IgD-negative memory B cell (primary cell): ENCODE results near the gene CLDN6. TPM values are rescaled to one million over a fixed set of nuclear protein-coding genes. Genes with fewer than 3 reads are reported as not detected.
A peak's percentile ranks its signal among the peaks of the same experiment; 100 is the strongest.

Experiments used
- H3K27ac Mint-ChIP-seq, 3 donors: one replicate each; pipeline ENCODE4 v1.8.0; 2020 to 2022; ENCODE audit warnings: mild to moderate bottlenecking in 3 of 3, mixed read lengths in 3 of 3, moderate library complexity in 1 of 3
- H3K27me3 Mint-ChIP-seq: one replicate; pipeline ENCODE4 v1.8.0; 2021; ENCODE audit warnings: mixed read lengths
- H3K36me3 Mint-ChIP-seq: one replicate; pipeline ENCODE4 v1.8.0; 2020; ENCODE audit warnings: mild to moderate bottlenecking, mixed read lengths
- H3K4me1 Mint-ChIP-seq, 3 donors: one replicate each; pipeline ENCODE4 v1.8.0; 2020 to 2022; ENCODE audit warnings: mixed read lengths in 3 of 3, mild to moderate bottlenecking in 1 of 3
- H3K4me3 Mint-ChIP-seq, 4 donors: one replicate each; pipeline ENCODE4 v1.8.0; 2020 to 2022; ENCODE audit warnings: mild to moderate bottlenecking in 4 of 4, mixed read lengths in 4 of 4, moderate library complexity in 3 of 4
- H3K9me3 Mint-ChIP-seq, 3 donors: one replicate each; pipeline ENCODE4 v1.8.0; 2020 to 2021; ENCODE audit warnings: mixed read lengths in 3 of 3, mild to moderate bottlenecking in 1 of 3
- polyA plus RNA-seq: library from polyadenylated mRNA; unstranded; fragments of 300-500 nt; fragmentation: Illumina TruSeq; gene quantifications from one replicate; pipeline ENCODE4 v1.2.3, GENCODE V29; 2021

The CLDN6 gene
- polyA plus RNA-seq, 1 donor from 2014 or later = not detected

DNA sequence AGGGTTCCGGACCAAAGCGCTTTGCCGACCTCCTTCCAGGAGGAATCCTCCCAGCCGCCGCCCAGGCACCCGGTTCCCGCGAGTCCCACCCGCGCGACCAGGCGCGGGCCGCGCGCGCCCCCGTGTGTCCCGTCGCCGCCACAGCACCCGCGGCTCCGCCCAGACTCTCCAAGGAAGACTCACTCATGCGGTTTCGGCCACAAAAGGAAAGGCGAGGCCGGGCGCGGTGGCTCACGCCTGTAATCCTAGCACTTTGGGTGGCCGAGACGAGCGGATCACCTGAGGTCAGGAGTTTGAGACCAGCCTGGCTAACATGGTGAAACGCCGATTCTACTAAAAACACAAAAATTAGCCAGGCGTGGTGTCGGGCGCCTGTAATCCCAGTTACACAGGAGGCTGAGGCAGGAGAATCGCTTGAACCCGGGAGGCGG is 34.3 kb downstream of the CLDN6 start:
- H3K36me3 Mint-ChIP-seq = no peaks in the 10 kb centered on the region
- H3K4me3 Mint-ChIP-seq = peak overlapping the region; percentile 34 to 82 (median 54)
- H3K27ac Mint-ChIP-seq = no peak overlapping the region
- H3K27me3 Mint-ChIP-seq = no peaks in the 10 kb centered on the region
- no peaks in the 10 kb centered on the region for H3K9me3 Mint-ChIP-seq
- H3K4me1 Mint-ChIP-seq = peaks cover 0 to 17% (median 8%) of the 10 kb centered on the region in 3 donors

DNA sequence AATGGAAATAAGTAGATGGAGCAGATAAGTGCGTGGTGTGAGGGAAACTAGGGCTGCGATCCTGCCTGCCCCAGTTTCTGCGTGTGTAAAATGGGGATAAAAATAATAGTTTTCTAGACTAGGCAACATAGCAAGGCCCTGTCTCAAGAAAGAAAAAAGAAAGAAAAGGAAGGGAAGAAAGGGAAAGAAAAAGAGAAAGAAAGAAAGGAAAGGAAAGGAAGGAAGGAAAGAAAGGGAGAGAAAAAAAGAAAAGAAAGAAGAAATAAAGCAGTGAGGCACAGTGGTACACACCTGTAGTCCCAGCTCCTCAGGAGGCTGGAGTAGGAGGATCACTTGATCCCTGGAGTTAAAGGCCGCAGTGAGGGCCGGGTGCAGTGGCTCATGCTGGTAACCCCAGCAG is 35.6 kb downstream of the CLDN6 start:
- Mint-ChIP-seq H3K27me3 (no peaks in the 10 kb centered on the region), H3K27ac (peak overlapping the region in 1 of 3 donors; percentile 13), H3K4me1 (peaks cover 0 to 17% (median 8%) of the 10 kb centered on the region in 3 donors), H3K36me3 (no peaks in the 10 kb centered on the region), H3K9me3 (no peaks in the 10 kb centered on the region), H3K4me3 (peak overlapping the region in 3 of 4 donors; percentile 51 to 66 (median 63))

DNA sequence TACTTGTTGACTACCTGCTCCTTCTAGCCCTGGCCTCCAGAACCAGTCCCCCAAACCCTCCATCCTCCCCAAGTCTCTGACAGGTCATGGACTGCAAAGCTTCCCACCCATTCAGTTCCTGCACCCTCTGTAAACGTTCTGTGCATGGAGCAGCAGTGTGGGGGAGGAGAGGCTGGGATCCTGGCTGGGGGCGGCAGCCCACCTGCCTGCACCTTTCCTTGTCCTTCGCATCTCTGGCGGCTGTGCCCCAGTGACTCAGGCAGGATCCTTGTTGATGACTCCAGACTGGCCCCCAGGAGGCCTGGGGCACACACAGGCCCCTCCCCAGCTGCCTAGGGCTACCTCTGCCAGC is 36.1 kb downstream of the CLDN6 start:
- peak overlapping the region; percentile 51 to 89 (median 69) for H3K4me3 Mint-ChIP-seq
- no peaks in the 10 kb centered on the region for H3K36me3 Mint-ChIP-seq
- H3K9me3 Mint-ChIP-seq = no peaks in the 10 kb centered on the region
- no peaks in the 10 kb centered on the region for H3K27me3 Mint-ChIP-seq
- peak overlapping the region in 2 of 3 donors; percentile 62 to 88 for H3K27ac Mint-ChIP-seq
- H3K4me1 Mint-ChIP-seq = peaks cover 0 to 17% (median 8%) of the 10 kb centered on the region in 3 donors

DNA sequence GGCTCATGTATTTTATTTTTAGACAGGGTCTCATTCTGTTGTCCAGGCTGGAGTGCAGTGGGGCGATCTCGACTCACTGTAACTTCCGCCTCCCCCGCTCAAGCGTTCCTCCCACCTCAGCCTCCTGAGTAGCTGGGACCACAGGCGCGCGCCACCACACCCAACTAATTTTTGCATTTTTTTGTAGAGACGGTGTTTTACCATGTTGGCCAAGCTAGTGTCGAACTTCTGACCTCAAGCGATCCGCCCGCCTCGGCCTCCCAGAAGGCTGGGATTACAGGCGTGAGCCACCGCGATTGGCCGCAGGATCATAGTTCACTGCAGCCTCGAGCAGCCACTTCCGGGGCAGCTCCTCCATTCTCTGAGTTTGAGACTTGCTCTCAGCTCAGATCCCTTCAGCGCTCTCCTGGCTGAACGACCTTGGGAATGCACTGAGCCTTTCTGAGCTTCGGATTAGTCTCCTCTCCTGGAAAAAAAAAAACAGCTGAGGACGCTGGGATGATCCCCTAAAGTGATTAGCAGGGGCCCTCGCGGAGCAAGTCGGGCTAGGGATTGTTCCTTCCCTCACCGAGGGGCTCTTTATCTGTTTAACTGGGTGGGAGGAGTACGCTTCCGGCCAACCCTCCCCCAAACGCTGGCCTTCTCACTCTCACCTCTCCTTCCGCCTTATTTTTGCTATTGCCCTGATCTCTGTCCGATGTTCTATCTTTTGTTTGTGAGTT is 36.6 kb downstream of the CLDN6 start:
- no peaks in the 10 kb centered on the region for H3K27me3 Mint-ChIP-seq
- H3K36me3 Mint-ChIP-seq = no peaks in the 10 kb centered on the region
- peaks cover 0 to 17% (median 8%) of the 10 kb centered on the region in 3 donors for H3K4me1 Mint-ChIP-seq
- H3K9me3 Mint-ChIP-seq = no peaks in the 10 kb centered on the region
- H3K27ac Mint-ChIP-seq = peak overlapping the region; percentile 62 to 88 (median 80)
- peak overlapping the region; percentile 66 to 92 (median 86) for H3K4me3 Mint-ChIP-seq

DNA sequence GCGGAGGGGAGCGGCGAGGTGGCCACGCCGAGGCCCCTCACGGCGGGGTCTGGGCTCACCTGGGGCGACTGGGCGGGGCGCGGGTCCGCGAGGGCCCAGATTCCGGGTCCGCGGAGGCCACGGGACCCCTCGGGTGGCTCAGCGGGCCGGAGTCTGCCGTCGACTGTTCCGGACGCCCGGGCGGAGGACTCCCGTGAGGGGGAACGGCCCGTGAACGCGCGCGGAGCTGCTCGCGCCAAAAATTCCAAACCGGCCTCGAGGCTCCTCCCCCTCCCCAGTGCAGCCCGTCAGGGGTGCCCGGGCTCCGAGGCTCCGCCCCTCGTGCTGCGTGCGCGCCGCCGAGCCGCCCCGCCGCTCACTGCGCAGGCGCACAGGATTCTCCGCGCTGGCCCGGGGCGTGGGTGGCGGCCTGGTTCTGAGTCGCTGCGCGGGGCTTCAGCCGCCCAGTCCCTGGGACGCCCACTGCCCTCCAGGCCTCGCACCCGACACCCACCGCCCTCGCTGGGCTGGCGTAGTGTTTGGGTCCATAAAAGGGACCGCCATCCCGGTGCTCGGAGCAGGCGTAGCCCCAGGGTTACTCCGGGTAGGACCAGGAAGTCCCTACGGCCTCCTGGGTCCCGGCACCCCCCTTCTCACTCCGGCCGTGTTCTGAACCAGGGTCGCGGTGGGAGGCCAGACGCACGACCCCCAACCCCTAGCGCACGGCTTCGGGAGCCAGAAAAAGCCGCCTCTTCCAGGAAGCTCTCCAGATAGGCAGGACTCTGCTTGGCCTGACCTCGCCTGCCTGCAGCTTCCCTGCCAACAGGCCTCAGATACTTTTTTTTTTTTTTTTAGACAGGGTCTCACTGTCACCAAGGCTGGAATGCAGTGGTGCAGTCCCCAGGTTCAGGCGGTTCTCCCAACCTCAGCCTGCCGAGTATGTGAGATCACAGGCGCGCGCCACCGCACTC is 37.5 kb downstream of the CLDN6 start, which contains the start of gene PKMYT1:
Gene PKMYT1 (minus strand): TSS at position 220 of the 950 bp plus-strand sequence. CDS start 789 bp downstream, outside the sequence.
- Mint-ChIP-seq H3K9me3 (no peaks in the 10 kb centered on the region), H3K4me1 (peaks cover 0 to 17% (median 8%) of the 10 kb centered on the region in 3 donors), H3K27me3 (no peaks in the 10 kb centered on the region), H3K36me3 (no peaks in the 10 kb centered on the region), H3K4me3 (peak within 1 kb of the TSS; percentile 66 to 92 (median 86)), H3K27ac (peak within 1 kb of the TSS in 2 of 3 donors; percentile 76 to 80)

DNA sequence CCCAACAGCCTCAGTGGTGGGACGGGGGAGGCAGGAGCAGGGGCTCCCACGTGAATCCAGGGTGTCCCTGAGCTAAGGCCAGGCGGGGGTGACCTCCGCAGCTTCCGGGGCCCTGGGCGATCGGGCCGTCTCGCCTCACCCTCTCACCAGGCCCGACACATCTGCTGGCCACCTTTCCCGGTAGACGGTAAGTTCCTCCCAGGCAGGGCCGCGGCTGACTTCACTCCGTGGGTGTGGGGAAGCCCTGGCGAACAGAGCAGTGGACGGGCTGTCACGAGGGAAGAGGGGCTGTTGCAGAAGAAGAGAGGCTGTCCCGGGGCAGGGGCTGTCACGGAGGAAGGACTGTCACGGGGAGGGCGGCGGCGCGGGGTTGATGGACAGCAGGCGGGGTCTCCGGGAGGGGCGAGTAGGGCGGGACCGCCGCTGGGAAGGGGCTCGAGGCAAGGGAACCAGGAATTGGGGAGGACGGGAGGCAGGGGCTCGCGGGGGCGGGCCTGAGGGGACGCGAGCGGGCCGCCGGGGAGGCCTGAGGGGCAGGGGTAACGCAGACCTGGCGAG is 38.2 kb downstream of the CLDN6 start:
- Mint-ChIP-seq H3K4me3 (peak overlapping the region; percentile 17 to 90 (median 75)), H3K4me1 (peaks cover 0 to 17% (median 8%) of the 10 kb centered on the region in 3 donors), H3K27ac (no peak overlapping the region), H3K36me3 (no peaks in the 10 kb centered on the region), H3K27me3 (no peaks in the 10 kb centered on the region), H3K9me3 (no peaks in the 10 kb centered on the region)

DNA sequence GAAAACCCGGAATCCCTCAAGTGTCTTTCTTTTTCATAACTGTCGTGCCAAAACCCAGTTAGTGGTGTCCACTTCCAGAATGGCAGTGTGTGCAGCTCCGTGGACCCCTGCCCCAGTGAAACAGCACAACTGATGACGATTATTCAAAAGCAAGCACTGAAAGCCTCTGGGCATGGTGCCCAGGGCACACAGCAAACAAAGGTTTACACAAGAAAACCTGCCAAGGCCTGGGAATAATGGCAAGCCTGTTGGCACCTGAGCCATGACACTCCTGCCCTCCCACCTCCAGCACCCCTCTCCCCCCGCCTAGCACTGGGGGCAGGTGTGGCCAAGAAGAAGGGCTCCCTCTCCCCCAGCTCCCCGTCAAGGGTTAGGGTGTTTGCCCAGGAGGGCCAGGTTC is 40.5 kb downstream of the CLDN6 start:
- Mint-ChIP-seq H3K4me3 (peak overlapping the region in 1 of 4 donors; percentile 50), H3K27me3 (peaks cover 3% of the 10 kb centered on the region), H3K36me3 (no peaks in the 10 kb centered on the region), H3K4me1 (peaks cover 0 to 12% (median 2%) of the 10 kb centered on the region in 3 donors), H3K27ac (no peak overlapping the region), H3K9me3 (no peaks in the 10 kb centered on the region)

DNA sequence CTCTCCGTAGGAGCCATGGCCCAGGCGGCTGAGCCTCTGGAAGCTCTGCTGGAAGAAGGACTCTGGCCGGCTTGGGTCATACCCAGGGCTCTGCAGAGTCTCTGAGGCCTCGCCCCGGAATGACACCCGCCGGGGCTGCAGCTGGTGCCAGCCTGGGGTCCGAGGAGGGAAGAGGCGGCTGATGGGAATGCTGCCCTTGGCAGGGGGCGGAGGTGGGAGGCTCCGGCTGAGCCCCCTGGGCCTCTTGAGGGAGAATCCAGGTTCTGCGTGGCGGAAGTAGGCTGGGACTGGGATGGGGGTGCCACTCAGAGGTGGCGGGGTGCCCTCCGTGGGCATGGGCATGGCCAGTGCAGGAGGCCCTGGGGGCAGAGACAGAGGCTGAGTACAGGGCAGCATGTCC is 41.3 kb downstream of the CLDN6 start:
- H3K9me3 Mint-ChIP-seq = no peaks in the 10 kb centered on the region
- H3K4me3 Mint-ChIP-seq = peak overlapping the region in 1 of 4 donors; percentile 50

DNA sequence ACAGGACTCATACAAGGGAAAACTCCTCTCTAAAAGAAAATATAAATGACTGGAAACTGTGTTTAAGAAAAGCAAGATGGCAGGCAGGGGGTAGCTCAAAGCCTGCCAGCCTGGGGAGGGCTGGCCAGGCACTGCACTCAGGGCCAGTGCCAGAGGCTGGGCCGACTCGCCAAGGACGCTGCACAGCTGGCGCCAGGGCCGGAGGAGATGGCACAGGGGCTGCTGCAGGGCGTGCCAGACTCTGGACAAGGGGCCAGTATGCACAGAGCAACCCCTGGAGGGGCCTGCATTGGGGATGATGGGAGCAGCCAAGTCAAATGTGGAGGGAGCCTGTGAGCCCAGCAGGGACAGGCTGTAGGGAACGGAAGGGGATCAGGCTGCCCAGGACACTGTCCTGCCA is 41.8 kb downstream of the CLDN6 start:
- Mint-ChIP-seq H3K4me1 (peaks cover 0 to 7% (median 0%) of the 10 kb centered on the region in 3 donors), H3K9me3 (no peaks in the 10 kb centered on the region), H3K36me3 (no peaks in the 10 kb centered on the region), H3K27me3 (peaks cover 7% of the 10 kb centered on the region), H3K4me3 (no peak overlapping the region), H3K27ac (no peak overlapping the region)

More for the DNA sequence above, 41.3 kb downstream of the CLDN6 start:
- H3K27me3 Mint-ChIP-seq = peaks cover 7% of the 10 kb centered on the region
- H3K36me3 Mint-ChIP-seq = no peaks in the 10 kb centered on the region
- peaks cover 0 to 9% (median under 1%) of the 10 kb centered on the region in 3 donors for H3K4me1 Mint-ChIP-seq
- H3K27ac Mint-ChIP-seq = no peak overlapping the region

DNA sequence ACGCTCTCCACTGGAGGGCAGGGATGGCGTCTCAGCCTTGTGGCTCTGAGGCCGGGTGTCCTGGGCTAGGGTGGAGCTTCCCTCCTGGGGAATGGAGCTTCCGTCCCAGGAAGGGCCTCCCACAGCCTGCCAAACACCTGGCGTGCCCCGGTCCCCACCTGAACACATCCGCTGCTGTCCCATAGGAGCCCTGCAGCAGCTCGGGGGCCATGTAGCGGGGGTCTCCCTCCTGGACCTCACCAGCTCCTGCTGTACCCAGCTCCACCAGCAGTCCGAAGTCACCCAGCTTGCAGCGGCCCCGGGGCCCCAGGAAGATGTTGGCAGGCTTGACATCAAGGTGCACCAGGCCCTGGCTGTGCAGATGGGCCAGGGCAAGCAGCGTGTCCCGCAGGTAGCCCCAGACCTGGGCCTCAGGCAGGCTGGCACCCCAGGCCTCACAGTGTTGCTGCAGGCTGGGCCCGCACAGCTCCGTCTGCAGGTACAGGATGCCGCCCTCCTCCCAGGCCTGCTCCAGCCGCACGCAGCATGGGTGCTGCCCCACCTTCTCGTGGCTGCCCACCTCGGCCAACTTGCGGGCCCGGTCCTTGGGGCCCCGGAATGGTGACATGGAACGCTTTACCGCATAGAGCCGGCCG is 42.7 kb downstream of the CLDN6 start:
- Mint-ChIP-seq H3K27me3 (peaks cover 7% of the 10 kb centered on the region), H3K9me3 (no peaks in the 10 kb centered on the region), H3K4me3 (no peak overlapping the region), H3K27ac (no peak overlapping the region), H3K4me1 (peaks cover 0 to 5% (median 0%) of the 10 kb centered on the region in 3 donors), H3K36me3 (peaks cover 4% of the 10 kb centered on the region)

DNA sequence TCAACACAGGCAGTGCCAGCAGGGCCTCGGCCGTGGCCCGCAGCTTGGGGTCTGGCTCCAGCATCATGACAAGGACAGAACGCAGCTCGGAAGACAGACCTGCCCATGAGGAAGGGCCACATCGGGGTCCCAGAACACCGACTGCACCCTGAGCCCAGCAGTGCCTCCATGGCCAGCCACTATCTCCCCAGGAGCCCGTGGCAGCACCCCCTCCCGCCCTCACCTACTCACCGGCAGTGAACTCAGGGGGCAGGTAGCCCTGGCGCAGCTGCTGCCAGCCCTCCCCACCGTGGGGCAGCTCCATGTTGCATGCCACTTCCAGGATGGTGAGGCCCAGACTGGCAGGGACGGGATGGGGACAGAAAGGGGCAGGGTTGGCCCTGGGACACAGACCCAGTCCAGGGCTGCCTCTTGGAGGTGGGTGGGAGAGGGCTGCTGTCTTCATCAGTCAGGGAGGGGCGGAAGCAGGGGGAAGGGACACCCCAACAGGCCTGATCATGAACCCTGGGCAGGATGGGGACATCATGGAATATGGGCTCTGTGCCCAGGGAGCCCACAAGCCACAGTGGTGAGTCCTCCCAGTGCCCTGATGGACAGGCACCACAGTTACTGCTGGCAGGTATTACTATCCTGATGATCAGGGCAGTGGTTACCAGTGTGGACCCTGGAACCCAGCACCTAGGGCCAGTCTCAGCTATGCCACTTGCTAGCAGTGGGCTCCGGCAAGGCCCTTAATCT is 43.5 kb downstream of the CLDN6 start:
- Mint-ChIP-seq H3K27me3 (peaks cover 7% of the 10 kb centered on the region), H3K36me3 (peaks cover 4% of the 10 kb centered on the region), H3K4me3 (no peak overlapping the region), H3K4me1 (peaks cover 0 to 3% (median 0%) of the 10 kb centered on the region in 3 donors), H3K9me3 (no peaks in the 10 kb centered on the region), H3K27ac (no peak overlapping the region)

DNA sequence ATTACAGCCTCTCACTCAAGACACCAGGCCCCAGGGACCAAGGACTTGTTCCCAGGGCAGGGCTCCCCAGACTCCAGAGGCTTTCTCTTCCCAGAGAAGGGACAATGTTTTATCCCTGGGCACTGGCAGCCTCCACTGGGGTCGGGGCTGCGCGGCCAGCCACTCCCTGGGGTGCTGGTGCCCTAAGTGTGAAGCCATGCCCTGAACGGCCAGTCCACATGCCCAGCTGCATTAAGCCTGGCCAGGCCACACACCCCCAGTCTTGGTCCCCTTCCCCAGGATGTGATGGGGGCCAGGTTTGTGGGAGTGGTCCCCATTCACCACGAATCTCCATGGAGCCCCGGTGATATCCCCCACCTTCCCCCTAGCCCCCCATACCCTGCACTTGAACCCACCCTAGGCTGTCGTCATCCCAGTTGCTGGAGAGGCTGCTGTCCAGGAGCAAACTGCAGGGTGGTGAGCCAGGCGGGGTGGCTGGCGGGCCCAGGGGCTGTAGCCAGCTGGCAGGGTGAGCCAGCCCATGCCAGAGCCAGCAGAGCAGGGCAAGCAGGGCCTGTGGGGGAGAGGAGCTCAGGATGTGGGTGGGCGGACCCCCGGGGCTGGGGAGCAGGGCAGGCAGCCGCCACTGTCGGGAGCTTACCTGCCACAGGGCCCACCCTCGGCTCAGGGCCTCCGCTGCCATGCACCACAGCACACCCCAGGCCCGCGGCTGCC is 44.2 kb downstream of the CLDN6 start:
- no peak overlapping the region for H3K27ac Mint-ChIP-seq
- H3K27me3 Mint-ChIP-seq = peaks cover 7% of the 10 kb centered on the region
- peak overlapping the region in 1 of 4 donors; percentile 73 for H3K4me3 Mint-ChIP-seq
- no peaks in the 10 kb centered on the region for H3K9me3 Mint-ChIP-seq
- H3K4me1 Mint-ChIP-seq = peaks cover under 1 to 3% (median 2%) of the 10 kb centered on the region in 3 donors
- H3K36me3 Mint-ChIP-seq = peaks cover 4% of the 10 kb centered on the region

DNA sequence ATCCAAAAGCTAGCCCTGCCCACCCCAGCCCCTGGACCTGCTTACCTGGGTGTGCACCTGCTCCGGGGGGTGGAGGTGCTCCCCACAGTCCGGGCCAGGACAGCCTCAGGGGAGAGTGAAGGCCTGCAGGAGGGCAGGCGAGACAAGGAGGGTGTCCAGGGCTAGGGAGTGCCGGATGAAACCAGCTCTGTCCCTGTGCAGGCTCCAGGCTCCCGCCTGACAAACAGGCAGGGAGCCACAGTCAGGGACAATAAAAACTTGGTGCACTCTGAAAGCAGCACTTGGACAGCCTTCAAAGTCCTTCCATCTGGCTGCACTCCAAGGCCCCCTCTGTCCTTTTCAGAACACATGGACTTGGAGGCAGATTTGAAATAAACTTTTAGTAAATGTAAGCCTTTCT is 44.9 kb downstream of the CLDN6 start:
- Mint-ChIP-seq H3K36me3 (peaks cover 4% of the 10 kb centered on the region), H3K27me3 (peaks cover 13% of the 10 kb centered on the region), H3K4me1 (peaks cover 5 to 9% (median 7%) of the 10 kb centered on the region in 3 donors), H3K9me3 (peaks cover 0 to 2% (median 0%) of the 10 kb centered on the region in 3 donors), H3K4me3 (peak overlapping the region in 1 of 4 donors; percentile 73), H3K27ac (no peak overlapping the region)
